LNCaP clone FGC (cell line): ENCODE data around the gene C10orf90.

Experiments used
- DNase-seq: peaks from one replicate; pipeline ENCODE4 v3.0.0-alpha.2; 2011; ENCODE audit warnings: low read depth
- H3K4me3 ChIP-seq: 2 replicates; pipeline ENCODE4 v1.5.1; 2011; ENCODE audit warnings: mild to moderate bottlenecking, low read depth, low read length, control low read depth
- TF ChIP-seq, protein P1 (sequence below): IDR thresholded peaks from 2 replicates; pipeline ENCODE4 v1.5.1; 2012; ENCODE audit warnings: mild to moderate bottlenecking; ENCODE audit not compliant: control insufficient read depth, insufficient read depth; ENCODE audit errors: extremely low read depth

Gene C10orf90

DNA sequence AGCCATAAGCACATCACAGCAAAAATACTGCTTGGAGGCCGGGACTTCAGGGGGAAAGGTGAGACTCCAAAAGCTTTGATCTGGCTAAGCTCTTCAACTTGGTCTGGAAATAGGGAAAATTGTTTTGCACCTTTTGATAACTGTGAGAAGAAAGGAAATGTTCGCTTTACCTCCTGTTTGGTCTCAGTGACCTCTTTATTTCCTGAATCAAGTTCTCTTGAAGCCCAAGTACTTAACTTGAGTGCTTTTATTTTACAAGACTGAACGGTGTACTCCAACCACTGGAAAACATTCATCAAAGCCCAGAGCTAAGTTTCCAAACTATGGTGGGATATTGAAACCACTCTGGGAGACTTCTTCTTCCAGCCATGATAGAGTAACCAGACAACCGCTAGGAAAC is 5.3 kb downstream of the C10orf90 start:
- TF ChIP-seq, protein P1, sequence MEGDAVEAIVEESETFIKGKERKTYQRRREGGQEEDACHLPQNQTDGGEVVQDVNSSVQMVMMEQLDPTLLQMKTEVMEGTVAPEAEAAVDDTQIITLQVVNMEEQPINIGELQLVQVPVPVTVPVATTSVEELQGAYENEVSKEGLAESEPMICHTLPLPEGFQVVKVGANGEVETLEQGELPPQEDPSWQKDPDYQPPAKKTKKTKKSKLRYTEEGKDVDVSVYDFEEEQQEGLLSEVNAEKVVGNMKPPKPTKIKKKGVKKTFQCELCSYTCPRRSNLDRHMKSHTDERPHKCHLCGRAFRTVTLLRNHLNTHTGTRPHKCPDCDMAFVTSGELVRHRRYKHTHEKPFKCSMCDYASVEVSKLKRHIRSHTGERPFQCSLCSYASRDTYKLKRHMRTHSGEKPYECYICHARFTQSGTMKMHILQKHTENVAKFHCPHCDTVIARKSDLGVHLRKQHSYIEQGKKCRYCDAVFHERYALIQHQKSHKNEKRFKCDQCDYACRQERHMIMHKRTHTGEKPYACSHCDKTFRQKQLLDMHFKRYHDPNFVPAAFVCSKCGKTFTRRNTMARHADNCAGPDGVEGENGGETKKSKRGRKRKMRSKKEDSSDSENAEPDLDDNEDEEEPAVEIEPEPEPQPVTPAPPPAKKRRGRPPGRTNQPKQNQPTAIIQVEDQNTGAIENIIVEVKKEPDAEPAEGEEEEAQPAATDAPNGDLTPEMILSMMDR: no peak
- DNase-seq: no peak
- H3K4me3 ChIP-seq: no peak overlapping the region

DNA sequence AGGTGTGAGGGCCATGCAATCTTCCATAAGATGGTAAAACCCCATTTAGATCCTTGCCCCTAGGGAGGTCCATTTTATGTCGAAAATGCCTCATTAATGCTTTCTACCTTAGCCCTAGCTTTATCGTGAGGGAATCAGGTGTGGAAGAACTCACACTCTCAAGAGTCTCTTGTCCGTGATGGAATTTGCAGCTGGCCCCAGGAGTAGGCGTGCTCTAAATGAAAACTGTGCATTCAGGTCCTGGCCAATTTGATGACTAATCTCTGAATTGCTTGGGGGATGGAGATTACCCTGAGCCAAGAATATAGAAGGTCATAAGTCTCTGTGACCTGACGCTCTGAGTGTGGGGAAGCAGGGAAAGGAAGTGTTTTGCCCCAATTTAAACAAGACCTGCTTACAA is 6.6 kb downstream of the C10orf90 start:
- H3K4me3 ChIP-seq: no peak overlapping the region
- TF ChIP-seq, protein P1: no peak
- DNase-seq: no peak

DNA sequence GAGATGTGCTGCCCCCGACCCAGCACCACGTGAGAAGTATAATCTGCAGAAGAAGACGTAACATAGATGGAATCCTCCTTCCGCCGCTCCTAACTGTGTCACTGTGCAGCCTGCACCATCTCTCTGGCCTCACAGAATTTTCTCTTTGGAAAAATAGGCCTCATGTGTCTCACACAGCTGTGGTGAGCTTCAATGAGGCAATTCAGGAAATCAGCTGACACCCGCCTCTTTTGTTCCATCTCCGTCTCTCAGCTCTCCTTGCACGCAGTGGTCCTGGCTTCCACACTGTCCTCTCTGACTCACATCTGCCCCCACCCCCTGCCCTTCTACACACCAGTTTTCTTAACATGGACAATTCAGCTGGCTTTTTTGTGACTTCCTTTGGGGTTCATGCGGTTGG is 7.2 kb downstream of the C10orf90 start:
- TF ChIP-seq, protein P1: no peak

DNA sequence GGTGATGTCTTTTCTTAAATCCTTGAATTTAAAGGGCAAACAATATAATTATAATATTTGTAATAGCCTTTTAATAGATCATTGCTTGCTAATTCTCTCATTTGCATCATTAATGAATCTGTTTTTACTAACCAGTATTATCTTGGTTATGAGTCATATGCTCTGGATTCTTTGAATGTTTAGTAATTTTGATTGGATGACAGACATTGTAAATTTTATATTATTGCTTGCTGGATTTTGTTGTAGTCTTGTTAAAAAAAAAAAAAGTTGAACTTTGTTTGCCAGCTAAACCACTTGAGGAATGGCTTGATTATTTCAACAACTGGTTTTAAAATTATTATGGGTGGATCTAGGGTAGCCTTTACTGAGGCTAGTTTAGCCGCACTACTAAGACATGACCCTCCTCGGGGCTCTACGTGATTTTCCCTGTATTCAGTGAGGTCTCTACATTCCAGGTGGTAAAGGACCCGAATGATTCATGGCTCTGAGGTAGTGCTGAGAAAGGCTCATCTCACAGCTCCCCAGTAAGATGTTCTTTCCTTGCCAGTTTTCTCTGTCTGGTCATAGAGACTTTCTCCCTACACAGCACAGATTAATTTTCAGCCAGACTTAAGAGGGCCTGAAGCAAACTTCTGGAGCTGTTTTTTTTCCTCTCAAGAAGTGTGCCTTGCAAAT is 8.5 kb downstream of the C10orf90 start:
- H3K4me3 ChIP-seq: no peak overlapping the region
- DNase-seq: no peak
- TF ChIP-seq, protein P1: no peak

More for the DNA sequence above, 7.2 kb downstream of the C10orf90 start:
- H3K4me3 ChIP-seq: no peak overlapping the region
- DNase-seq: no peak

DNA sequence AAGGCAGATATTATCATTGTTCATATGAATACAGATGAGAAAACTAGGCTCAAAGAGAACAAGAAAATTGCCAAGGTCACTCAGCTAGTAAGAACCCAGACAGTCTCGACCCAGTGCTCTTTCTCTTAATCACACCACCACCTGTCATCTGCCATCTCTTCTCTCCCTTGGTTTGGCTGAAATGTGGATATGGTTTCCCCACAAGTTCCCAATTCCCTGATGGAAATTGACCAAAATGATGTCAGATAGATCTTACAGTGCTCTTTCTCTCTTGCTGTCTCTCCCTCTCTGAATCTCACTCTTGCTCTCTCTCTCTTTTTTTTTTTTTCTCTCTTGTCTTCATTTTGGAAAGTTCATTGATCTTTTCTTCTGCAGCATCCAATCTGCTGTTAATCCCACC is 9.1 kb downstream of the C10orf90 start:
- TF ChIP-seq, protein P1: no peak
- no peak for DNase-seq
- H3K4me3 ChIP-seq: no peak overlapping the region

DNA sequence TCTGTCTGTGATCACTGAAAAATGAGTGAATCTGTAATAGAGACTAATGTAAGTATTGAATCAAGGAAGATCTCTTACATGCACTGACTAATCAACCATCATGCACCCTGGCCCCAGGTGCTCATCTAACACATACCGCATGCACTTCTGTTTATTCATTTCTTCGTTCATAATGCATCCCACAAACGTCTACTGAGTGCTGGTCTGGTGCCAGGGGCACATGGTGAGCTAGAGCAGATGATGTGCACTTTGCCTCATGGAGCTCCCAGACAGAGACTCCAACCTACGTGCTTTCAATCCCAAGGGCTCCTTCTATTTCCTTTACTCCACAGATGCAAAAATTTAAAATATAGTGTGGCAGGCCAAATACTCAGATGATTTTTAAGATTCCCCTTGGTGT is 10.7 kb downstream of the C10orf90 start:
- H3K4me3 ChIP-seq: no peak overlapping the region
- DNase-seq: no peak

More for the DNA sequence above, 10.7 kb downstream of the C10orf90 start:
- TF ChIP-seq, protein P1: no peak
